ENCODE data around the gene ABCA6. TPM values are rescaled to one million over a fixed set of nuclear protein-coding genes. Genes with fewer than 3 reads are reported as not detected.

The ABCA6 gene
- total and polyA plus RNA-seq, 9 of the 15 experiments (the other 6 are each of a cell fraction or from before 2014, with no cell fraction given), result 0.06 to 0.73 (median 0.15) TPM

DNA sequence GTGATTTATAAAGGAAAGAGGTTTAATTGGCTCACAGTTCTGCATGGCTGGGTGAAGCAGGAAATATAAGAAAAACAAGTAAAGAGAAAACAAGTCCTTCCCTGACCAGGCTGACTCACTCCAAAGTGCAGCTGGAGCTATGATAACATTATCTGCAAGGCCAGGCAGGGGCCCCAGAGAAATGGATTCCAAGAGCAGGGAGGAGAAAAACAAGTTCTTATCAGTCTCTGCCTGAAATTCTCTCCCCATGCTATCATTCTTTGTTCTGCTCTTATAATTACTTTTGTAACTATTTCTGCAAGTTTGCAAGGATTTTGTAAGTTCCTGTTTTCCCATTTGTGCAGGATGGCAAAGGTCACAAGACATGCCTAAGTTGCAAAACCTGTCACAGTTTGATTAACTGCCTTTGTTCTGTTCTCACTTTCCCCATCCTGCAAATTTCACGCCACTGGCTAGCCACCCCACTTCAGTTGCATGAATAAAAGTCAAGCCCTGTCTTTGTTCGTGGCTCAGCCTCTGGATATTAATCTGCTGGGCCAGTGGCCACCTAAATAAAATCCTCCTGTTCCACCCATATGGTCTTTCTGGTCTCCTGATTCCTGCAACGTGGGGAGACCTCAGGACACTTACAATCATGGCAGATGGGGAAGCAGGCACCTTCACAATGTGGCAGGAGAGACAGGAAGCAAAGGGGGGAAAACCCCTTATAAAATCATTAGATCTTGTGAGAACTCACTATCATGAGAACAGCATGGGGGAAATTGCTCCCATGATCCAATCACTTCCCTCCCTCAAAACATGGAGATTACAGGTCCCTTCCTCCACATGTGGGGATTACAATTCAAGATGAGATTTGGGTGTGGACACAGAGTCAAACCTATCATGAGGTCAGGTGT is 94.1 kb downstream of the ABCA6 start (continued):
- TF ChIP-seq RBM14 (IDR thresholded peaks at IDR 0.05; ENCODE audit: borderline replicate concordance, insufficient read depth, low read depth, low read length) (no peak), FOXM1 (IDR thresholded peaks at IDR 0.05; ENCODE audit: low read depth) (peak; percentile 94), FOXM1 (CRISPR knock-in tag; IDR thresholded peaks at IDR 0.05; ENCODE audit: low read depth) (no peak), NONO (IDR thresholded peaks at IDR 0.05; ENCODE audit: low read depth in 2 of 2, low read length in 1 of 2) (peak in 1 of 2 experiments; percentile 79; a peak in 1 of 4 replicates), FOSL1 (tag; conservative IDR thresholded peaks at IDR 0.05) (peak; percentile 99), PCBP1 (IDR thresholded peaks at IDR 0.05; ENCODE audit: low read depth, low read length, poor library complexity, severe bottlenecking) (no peak), NFIC (IDR thresholded peaks at IDR 0.05) (peak; percentile 93), KAT7 (CRISPR knock-in tag; IDR thresholded peaks at IDR 0.05; ENCODE audit: borderline replicate concordance) (0 out of 2 replicates have a peak, but pooled peaks have one; percentile 54), ZNF584 (CRISPR knock-in tag; IDR thresholded peaks at IDR 0.05; ENCODE audit: low read depth) (peak; percentile 95), PHB (CRISPR knock-in tag; IDR thresholded peaks at IDR 0.05) (no peak), BHLHE40 (IDR thresholded peaks at IDR 0.05; ENCODE audit: low read length) (peak; percentile 65), RFX7 (CRISPR knock-in tag; IDR thresholded peaks at IDR 0.05) (no peak)
- TF ChIP-seq, protein P1, sequence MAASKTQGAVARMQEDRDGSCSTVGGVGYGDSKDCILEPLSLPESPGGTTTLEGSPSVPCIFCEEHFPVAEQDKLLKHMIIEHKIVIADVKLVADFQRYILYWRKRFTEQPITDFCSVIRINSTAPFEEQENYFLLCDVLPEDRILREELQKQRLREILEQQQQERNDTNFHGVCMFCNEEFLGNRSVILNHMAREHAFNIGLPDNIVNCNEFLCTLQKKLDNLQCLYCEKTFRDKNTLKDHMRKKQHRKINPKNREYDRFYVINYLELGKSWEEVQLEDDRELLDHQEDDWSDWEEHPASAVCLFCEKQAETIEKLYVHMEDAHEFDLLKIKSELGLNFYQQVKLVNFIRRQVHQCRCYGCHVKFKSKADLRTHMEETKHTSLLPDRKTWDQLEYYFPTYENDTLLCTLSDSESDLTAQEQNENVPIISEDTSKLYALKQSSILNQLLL (CRISPR knock-in tag; IDR thresholded peaks at IDR 0.05; ENCODE audit: borderline replicate concordance), result no peak
- TF ChIP-seq, protein P2, sequence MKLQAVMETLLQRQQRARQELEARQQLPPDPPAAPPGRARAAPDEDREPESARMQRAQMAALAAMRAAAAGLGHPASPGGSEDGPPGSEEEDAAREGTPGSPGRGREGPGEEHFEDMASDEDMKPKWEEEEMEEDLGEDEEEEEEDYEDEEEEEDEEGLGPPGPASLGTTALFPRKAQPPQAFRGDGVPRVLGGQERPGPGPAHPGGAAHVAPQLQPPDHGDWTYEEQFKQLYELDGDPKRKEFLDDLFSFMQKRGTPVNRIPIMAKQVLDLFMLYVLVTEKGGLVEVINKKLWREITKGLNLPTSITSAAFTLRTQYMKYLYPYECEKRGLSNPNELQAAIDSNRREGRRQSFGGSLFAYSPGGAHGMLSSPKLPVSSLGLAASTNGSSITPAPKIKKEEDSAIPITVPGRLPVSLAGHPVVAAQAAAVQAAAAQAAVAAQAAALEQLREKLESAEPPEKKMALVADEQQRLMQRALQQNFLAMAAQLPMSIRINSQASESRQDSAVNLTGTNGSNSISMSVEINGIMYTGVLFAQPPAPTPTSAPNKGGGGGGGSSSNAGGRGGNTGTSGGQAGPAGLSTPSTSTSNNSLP (IDR thresholded peaks at IDR 0.05; ENCODE audit: borderline replicate concordance, low read depth, low read length), result peak; percentile 91
- TF ChIP-seq, protein P3, sequence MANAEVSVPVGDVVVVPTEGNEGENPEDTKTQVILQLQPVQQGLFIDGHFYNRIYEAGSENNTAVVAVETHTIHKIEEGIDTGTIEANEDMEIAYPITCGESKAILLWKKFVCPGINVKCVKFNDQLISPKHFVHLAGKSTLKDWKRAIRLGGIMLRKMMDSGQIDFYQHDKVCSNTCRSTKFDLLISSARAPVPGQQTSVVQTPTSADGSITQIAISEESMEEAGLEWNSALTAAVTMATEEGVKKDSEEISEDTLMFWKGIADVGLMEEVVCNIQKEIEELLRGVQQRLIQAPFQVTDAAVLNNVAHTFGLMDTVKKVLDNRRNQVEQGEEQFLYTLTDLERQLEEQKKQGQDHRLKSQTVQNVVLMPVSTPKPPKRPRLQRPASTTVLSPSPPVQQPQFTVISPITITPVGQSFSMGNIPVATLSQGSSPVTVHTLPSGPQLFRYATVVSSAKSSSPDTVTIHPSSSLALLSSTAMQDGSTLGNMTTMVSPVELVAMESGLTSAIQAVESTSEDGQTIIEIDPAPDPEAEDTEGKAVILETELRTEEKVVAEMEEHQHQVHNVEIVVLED (CRISPR knock-in tag; IDR thresholded peaks at IDR 0.05), result no peak
- TF ChIP-seq, protein P4, sequence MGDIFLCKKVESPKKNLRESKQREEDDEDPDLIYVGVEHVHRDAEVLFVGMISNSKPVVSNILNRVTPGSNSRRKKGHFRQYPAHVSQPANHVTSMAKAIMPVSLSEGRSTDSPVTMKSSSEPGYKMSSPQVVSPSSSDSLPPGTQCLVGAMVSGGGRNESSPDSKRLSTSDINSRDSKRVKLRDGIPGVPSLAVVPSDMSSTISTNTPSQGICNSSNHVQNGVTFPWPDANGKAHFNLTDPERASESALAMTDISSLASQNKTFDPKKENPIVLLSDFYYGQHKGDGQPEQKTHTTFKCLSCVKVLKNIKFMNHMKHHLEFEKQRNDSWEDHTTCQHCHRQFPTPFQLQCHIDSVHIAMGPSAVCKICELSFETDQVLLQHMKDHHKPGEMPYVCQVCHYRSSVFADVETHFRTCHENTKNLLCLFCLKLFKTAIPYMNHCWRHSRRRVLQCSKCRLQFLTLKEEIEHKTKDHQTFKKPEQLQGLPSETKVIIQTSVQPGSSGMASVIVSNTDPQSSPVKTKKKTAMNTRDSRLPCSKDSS (IDR thresholded peaks at IDR 0.05; ENCODE audit: low read depth, partially characterized antibody), result no peak

All from K562 (cell line).